Endothelial cell of umbilical vein (primary cell): Measurements from ENCODE around the gene EML3. TPM values are rescaled to one million over a fixed set of nuclear protein-coding genes. Genes with fewer than 3 reads are reported as not detected.

Experiments used
- BruUV-seq: library from RNA; stranded (reverse); fragments of 400-500 nt; replicated peaks from 2 replicates; lab custom pipeline; 2021; lab: Mats Ljungman, UMichigan
- CTCF ChIA-PET: fragments of 300-600, 350-600 bp; sonication (Branson Sonifier 250); formaldehyde crosslinking; loops from one replicate; lab custom pipeline; 2021; ENCODE audit warnings: antibody characterized with exemption, inconsistent platforms; lab: Charles Lee
- POLR2A ChIA-PET: fragments of 300-600, 350-600 bp; sonication (Branson Sonifier 250); formaldehyde crosslinking; loops from one replicate; lab custom pipeline; 2021; ENCODE audit warnings: antibody characterized with exemption, inconsistent platforms; lab: Charles Lee
- DNase-seq: peaks from one replicate; pipeline ENCODE4 v3.0.0-alpha.2; 2011; ENCODE audit warnings: low read depth, low spot score
- FAIRE-seq: peaks from 2 replicates; lab custom pipeline; 2011; peaks lifted over from hg19 to GRCh38; lab: Jason Lieb, UNC
- H2AFZ ChIP-seq: 2 replicates; pipeline ENCODE4 v1.6.0; 2012; ENCODE audit warnings: low read depth, low read length, control low read depth, inconsistent platforms
- H3K27ac ChIP-seq: 2 replicates; pipeline ENCODE4 v1.5.1; 2011; ENCODE audit warnings: low read depth, mild to moderate bottlenecking, control low read depth, low read length, moderate library complexity; ENCODE audit not compliant: insufficient read depth
- H3K27me3 ChIP-seq, 2 experiments: 2 replicates each; pipeline versions ENCODE4 v1.6.0 to v1.6.1; 2011; ENCODE audit warnings: low read length in 2 of 2, mixed read lengths in 1 of 2; ENCODE audit not compliant: control insufficient read depth in 2 of 2, insufficient read depth in 2 of 2
- H3K36me3 ChIP-seq, 2 experiments: 2 replicates in 1 of 2; 3 replicates in 1 of 2; pipeline ENCODE4 v1.5.1; 2011; ENCODE audit warnings: low read length in 2 of 2, mild to moderate bottlenecking in 1 of 2, moderate library complexity in 1 of 2; ENCODE audit not compliant: control insufficient read depth in 2 of 2, insufficient read depth in 2 of 2; ENCODE audit errors: extremely low read depth in 1 of 2
- H3K4me1 ChIP-seq: 3 replicates; pipeline ENCODE4 v1.5.1; 2011; ENCODE audit warnings: mild to moderate bottlenecking, low read length; ENCODE audit not compliant: control insufficient read depth, insufficient read depth; ENCODE audit errors: extremely low read depth
- H3K4me2 ChIP-seq: 2 replicates; pipeline ENCODE4 v1.6.1; 2011; ENCODE audit warnings: low read length, control low read depth, mixed read lengths; ENCODE audit not compliant: insufficient read depth
- H3K4me3 ChIP-seq, 3 experiments: fragments of 200-600 bp in 1 of 3; sonication (generic), shearing (Covaris generic) in 1 of 3; replicated peaks in 1 of 3; 2 replicates each; pipeline ENCODE4 v1.5.1; 2011 to 2016; ENCODE audit warnings: control low read depth in 3 of 3, low read length in 3 of 3, mild to moderate bottlenecking in 2 of 3, inconsistent platforms in 1 of 3, low read depth in 1 of 3, moderate library complexity in 1 of 3; ENCODE audit not compliant: insufficient read depth in 1 of 3
- H3K79me2 ChIP-seq: 2 replicates; pipeline ENCODE4 v1.6.0; 2012; ENCODE audit warnings: low read length, inconsistent platforms; ENCODE audit not compliant: control insufficient read depth, insufficient read depth
- H3K9ac ChIP-seq: replicated peaks from 2 replicates; pipeline ENCODE3; 2011; ENCODE audit warnings: low read length, control low read depth; ENCODE audit not compliant: insufficient read depth; ENCODE audit errors: extremely low read depth
- H3K9me1 ChIP-seq: replicated peaks from 3 replicates; pipeline ENCODE4 v1.6.0; 2011; ENCODE audit warnings: mild to moderate bottlenecking, low read length; ENCODE audit not compliant: control insufficient read depth, insufficient read depth; ENCODE audit errors: extremely low read depth
- H3K9me3 ChIP-seq: replicated peaks from 2 replicates; pipeline ENCODE4 v1.5.1; 2012; ENCODE audit warnings: low read length, inconsistent platforms; ENCODE audit not compliant: control insufficient read depth, insufficient read depth
- H4K20me1 ChIP-seq: replicated peaks from 2 replicates; pipeline ENCODE3; 2011; ENCODE audit warnings: mild to moderate bottlenecking, low read length; ENCODE audit not compliant: control insufficient read depth, insufficient read depth; ENCODE audit errors: extremely low read depth
- CTCF ChIP-seq, 2 donors: IDR thresholded peaks; 1 replicate in 1 of 2; 2 replicates in 1 of 2; pipeline ENCODE4 v1.5.1; 2011; ENCODE audit warnings: low read length in 2 of 2, mild to moderate bottlenecking in 2 of 2, moderate library complexity in 2 of 2, control low read depth in 1 of 2, inconsistent platforms in 1 of 2, low read depth in 1 of 2; ENCODE audit not compliant: insufficient read depth in 1 of 2; ENCODE audit errors: extremely low read depth in 1 of 2
- EZH2 ChIP-seq: IDR thresholded peaks from 2 replicates; pipeline ENCODE4 v1.6.1; 2012; ENCODE audit warnings: borderline replicate concordance, low read depth, mild to moderate bottlenecking, moderate library complexity, low read length, inconsistent platforms; ENCODE audit not compliant: severe bottlenecking
- MAX ChIP-seq: IDR thresholded peaks from 2 replicates; pipeline ENCODE4 v1.6.1; 2011; ENCODE audit not compliant: insufficient read depth, insufficient read length
- POLR2AphosphoS5 ChIP-seq: IDR thresholded peaks from 2 replicates; pipeline ENCODE4 v1.6.1; 2012; ENCODE audit warnings: low read depth, mild to moderate bottlenecking, control low read depth, low read length, moderate library complexity; ENCODE audit not compliant: insufficient read depth
- dilution Hi-C: fragments of 300-500 bp; cut with MboI; formaldehyde crosslinking; loops from one replicate; pipeline ENCODE4 v1.15.0; 2019; ENCODE audit warnings: low sequenced_read_pairs; ENCODE audit not compliant: extremely low pct_ligation_motif_present
- intact Hi-C: fragments of 100-400 bp; cut with micrococcal nuclease; formaldehyde crosslinking; loops from one replicate; pipeline ENCODE4 v1.10.0; 2022
- polyA plus RNA-seq, 4 experiments: library from polyadenylated mRNA; depleted of rRNA in 3 of 4; stranded (reverse) in 3 of 4; unstranded in 1 of 4; fragments of >200 nt; gene quantifications; 2 replicates each; pipeline versions ENCODE4 v1.2.1 to v1.2.3, GENCODE V29; 2011 to 2012; ENCODE audit warnings: missing spikeins in 1 of 4
- total RNA-seq: library from RNA; stranded (reverse); gene quantifications from 2 replicates; pipeline ENCODE4 v1.2.3, GENCODE V29; 2021

The EML3 gene
- total and polyA plus RNA-seq, 2 donors (not counting 3 experiments of a cell fraction or from before 2014, with no cell fraction given), result 75.7 to 101 TPM

GRCh38 chr11:62602141-62603071 lies 10.2 kb downstream of the EML3 start:
- DNase-seq (no peak), FAIRE-seq (no peak)
- Histone ChIP-seq H3K4me1 (peaks cover 19% of the 10 kb centered on the region), H2AFZ (peak overlapping the region; percentile 30), H3K27me3 (no peaks in the 10 kb centered on the region), H3K4me2 (peak overlapping the region; percentile 60), H3K9me1 (no peaks in the 10 kb centered on the region), H3K36me3 (peaks cover 8 to 18% of the 10 kb centered on the region in 2 experiments), H3K4me3 (peak overlapping the region in 2 of 3 experiments; percentile 34 to 98), H3K79me2 (peaks cover 36% of the 10 kb centered on the region), H3K27ac (peak overlapping the region; percentile 17), H3K9me3 (no peaks in the 10 kb centered on the region), H3K9ac (peak overlapping the region; percentile 36), H4K20me1 (no peaks in the 10 kb centered on the region)
- peak; percentile 25 for TF ChIP-seq POLR2AphosphoS5
- peak in 1 of 2 donors; percentile 12 for TF ChIP-seq CTCF (IDR thresholded peaks at IDR 0.05; ENCODE audit: extremely low read depth in 1 of 2, insufficient read depth in 1 of 2, low read depth in 1 of 2, low read length in 2 of 2)
- TF ChIP-seq MAX, result peak; percentile 65
- no peak for TF ChIP-seq EZH2
- intact Hi-C loops (no loop called here), dilution Hi-C loops (no loop called here)
- ChIA-PET CTCF (interaction anchor here (0.9 to 3.8 kb wide), 9 partner anchors 9 to 207 kb away, joined by 4 to 29 read pairs (median 6); partner anchors contain the start of genes B3GAT3, EEF1G, EML3 and TUT1), POLR2A (interaction anchor here (0.5 to 2.1 kb wide), 9 partner anchors 11 to 239 kb away, joined by 4 to 19 read pairs (median 5); partner anchors contain the start of genes B3GAT3, C11orf98, CSKMT and EEF1G)
- no TSS peak for BruUV-seq
